Hematopoietic multipotent progenitor cell treated with erythropoietin and hydrocortisone succinate and interleukin-3 and kit ligand, for 15 days (in vitro differentiated cells): ENCODE results near the gene DUSP1.

Source experiments
- DNase-seq: peaks from one replicate; pipeline ENCODE4 v3.0.0-alpha.2; 2015; ENCODE audit warnings: low spot score

The DUSP1 gene

DNA sequence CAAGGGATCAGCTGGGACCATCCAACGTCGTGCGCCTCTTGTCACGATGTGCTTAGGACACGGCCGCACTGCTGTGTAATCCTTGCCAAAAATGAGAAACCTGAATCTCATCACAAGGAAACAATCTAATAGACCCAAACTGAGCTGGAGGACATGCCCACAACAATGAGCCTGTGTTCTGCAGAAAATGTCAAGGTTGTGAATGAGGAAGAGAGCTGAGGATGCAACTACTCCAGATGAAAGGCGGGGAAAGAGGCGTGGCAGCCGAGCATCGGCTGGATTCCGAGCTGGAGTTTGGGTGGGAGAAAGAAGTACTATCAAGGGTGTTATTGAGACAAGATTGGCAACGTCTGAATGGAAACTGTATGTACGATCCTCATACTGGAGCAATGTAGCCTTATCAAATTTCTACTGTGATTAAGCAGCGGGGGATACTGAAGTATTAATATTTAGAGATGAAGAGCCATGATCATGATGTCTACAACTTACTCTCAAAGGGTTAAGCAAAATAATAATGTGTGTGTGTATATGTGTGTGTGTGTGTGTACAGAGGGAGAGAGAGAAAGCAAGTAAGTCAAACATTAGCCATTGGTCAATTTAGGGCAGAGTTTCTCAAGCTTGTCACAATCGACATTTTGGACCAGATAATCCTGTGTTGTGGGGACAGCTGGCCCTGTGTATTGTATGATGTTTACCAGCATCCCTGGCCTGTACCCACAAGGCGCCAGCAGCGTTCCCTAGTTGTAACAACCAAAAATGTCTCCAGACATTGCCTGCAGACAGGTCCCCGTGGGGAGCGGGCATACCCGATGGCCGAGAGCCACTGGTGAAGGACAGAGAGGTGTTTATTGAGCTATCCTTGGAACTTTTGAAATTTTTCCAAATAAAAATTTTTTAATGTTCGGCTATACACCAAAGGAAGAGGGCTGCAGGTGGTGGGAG lies 46.5 kb downstream of the DUSP1 start:
- no peak for DNase-seq

DNA sequence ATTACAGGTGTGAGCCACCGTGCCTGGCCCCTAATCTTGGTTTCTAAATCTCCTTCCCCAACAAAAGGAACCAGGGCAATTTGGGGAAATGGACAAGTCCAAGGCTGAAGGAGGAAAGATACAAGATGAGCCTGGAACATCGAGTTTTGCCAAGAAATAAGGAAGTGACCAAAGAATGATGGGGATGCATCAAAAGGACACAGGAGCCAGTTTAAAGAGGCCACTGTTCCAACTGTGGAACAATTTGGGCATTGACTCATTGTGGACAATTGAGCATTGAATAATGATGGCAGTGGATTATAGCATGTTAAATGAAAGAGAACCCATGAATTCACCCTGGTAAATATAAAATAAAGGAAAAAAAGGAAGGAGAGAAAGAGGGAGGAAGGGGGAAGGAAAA lies 47.5 kb downstream of the DUSP1 start:
- no peak for DNase-seq

DNA sequence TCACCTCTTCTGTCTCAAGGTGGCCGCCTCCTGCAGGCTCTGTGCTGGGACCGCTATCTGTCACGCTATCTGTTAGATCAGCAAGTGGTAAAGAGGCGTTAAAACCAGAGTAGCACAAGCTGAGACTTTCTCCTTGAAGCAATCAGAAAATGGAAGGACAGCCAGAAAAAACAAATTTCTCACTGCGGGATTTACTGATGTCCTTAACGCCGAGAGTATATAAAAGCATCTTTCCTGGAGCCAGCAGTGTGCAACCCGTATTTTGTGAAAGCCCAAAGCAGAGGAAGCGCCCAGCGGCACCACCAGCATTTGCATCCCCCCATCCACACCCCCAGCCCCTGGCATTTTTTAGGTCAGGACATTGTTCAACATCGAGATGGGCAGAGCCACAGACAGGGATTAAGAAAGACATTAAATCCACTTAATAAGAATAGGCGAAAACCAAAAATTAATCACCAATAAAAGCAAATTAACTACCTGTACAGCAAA lies 48.6 kb downstream of the DUSP1 start:
- DNase-seq, result no peak

DNA sequence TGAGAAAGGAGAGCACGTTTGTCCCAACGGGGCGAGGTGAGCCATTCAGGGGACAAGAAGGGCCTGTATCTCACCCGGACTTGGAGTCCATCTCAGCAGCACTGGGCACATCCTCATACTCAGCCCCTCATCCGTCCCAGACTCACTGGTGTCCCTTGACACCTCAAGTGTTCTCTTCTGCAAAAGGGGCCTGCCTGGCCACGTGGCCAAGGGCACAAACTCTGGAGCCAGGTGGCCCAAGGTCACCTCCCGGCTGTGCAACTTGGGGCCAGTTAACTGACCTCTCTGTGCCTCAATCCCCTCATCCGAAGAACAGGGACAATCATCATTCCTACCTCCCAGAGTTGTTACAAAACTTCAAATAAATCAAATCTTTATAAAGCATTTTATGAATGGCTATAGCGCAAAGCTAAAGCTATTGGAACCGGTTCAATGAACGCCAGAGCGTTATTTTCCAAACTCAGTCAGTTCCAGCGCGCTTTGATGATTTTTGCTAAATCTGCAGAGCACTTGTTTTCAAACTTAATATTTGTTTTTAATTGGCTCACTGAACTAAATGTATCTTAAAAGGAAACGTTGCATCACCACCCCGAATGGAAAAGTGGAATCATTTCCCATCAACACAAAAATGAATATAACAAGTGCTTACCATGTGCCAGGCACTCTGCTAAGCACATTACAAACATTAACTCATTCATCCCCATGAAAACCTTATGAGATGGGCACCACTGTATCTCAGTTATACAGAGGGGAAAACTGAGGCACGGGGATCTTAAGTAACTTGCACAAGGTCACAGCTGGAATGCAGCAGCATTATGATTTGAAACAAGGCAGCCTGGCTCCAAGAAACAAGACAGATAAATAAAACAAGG lies 49.3 kb downstream of the DUSP1 start:
- DNase-seq, result no peak

DNA sequence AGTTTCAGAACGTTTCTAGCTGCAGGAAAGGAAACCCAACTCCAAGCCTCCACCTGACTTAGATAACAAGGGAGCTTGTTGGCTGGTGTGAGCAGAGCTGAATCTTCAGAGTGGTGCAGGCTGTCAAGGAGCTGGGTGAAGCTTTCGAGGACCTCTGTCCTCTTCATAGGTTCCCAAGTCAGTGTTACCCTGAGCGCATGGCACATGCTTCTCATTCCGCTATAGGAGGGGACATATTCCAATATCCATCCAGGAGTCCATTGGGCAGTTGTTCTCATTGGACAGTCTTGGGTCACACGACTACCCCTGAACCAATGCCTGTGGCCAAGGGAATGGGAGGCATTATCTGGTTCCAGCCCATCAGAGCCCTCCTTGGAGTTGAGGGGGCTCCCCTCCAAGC lies 50.3 kb downstream of the DUSP1 start:
- DNase-seq, result no peak

DNA sequence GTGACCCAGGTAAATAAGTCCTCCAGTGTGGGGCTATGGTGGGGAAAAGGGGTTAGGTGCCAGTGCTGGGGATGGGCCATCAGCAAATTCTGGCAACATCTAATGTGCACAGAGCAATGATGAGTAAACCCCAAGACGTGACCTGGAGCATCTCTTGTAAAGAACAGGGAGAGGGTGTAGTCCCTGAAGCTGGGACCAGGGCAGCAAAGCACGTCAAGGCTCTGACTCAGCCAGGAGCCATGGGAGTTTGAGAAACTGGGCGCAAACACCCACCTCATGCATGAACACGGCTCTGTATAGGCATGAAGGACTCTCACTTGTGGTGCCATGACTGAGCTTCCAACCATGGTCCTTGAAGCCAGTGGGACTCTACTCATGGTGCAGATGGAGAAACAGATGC lies 51.8 kb downstream of the DUSP1 start:
- no peak for DNase-seq

DNA sequence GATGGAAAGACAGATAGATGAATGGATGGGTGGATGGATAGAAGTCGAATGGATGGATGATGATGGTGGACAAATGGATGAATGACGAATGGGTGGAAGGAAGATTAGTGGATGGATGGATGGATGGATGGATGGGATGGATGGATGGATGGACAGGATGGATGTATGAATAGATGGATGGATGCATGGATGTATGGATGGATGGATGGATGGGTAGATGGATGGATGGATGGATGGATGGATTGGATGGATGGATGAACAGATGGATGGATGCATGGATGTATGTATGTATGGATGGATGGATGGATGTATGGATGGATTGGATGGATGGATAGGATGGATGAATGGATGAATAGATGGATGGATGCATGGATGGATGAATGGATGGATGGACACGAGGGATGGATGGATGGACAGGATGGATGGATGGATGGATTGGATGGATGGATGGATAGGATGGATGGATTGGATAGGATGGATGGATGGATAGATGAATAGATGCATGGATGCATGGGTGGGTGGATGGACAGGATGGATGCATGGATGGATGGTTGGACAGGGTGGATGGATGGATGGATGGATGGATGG lies 52.4 kb downstream of the DUSP1 start:
- DNase-seq, result no peak
